HepG2 (cell line): ENCODE results near the gene ARAP3. TPM values are rescaled to one million over a fixed set of nuclear protein-coding genes. Genes with fewer than 3 reads are reported as not detected.

ENCODE experiments used
- ARID5B ChIP-seq: IDR thresholded peaks from 2 replicates; pipeline ENCODE4 v1.4.0; 2020; ENCODE audit warnings: mild to moderate bottlenecking, missing genetic modification reagents
- ARNT2 ChIP-seq: sonication (generic); formaldehyde crosslinking; IDR thresholded peaks from 2 replicates; pipeline ENCODE4 v1.8.0; 2022; ENCODE audit warnings: mild to moderate bottlenecking, low read depth, missing genetic modification reagents, moderate library complexity
- DMTF1 ChIP-seq: sonication (generic); formaldehyde crosslinking; IDR thresholded peaks from 2 replicates; pipeline ENCODE4 v1.4.0; 2020; ENCODE audit warnings: mild to moderate bottlenecking, missing genetic modification reagents
- FOSL1 ChIP-seq: sonication (generic); formaldehyde crosslinking; IDR thresholded peaks from 2 replicates; pipeline ENCODE4 v1.9.0; 2021; ENCODE audit warnings: missing genetic modification reagents, borderline replicate concordance
- GRHL1 ChIP-seq: sonication (generic); formaldehyde crosslinking; conservative IDR thresholded peaks from 2 replicates; pipeline ENCODE4 v1.8.0; 2022; ENCODE audit warnings: missing genetic modification reagents
- HDAC6 ChIP-seq: fragments of 200-600 bp; sonication (generic); IDR thresholded peaks from 2 replicates; pipeline ENCODE4 v1.7.0; 2017; ENCODE audit warnings: mild to moderate bottlenecking, antibody characterized with exemption, low read length, low read depth
- IRF1 ChIP-seq: sonication (generic); formaldehyde crosslinking; IDR thresholded peaks from 2 replicates; pipeline ENCODE4 v1.4.0; 2020; ENCODE audit warnings: low read depth, mild to moderate bottlenecking, missing genetic modification reagents
- PHB2 ChIP-seq: fragments of 450-650 bp; IDR thresholded peaks from 2 replicates; pipeline ENCODE4 v1.6.1; 2018; ENCODE audit not compliant: partially characterized antibody
- REXO4 ChIP-seq: sonication (generic); formaldehyde crosslinking; IDR thresholded peaks from 2 replicates; pipeline ENCODE4 v1.8.0; 2022; ENCODE audit warnings: missing genetic modification reagents, mild to moderate bottlenecking, borderline replicate concordance
- SKIL ChIP-seq: sonication (generic); formaldehyde crosslinking; IDR thresholded peaks from 2 replicates; pipeline ENCODE4 v1.8.0; 2022; ENCODE audit warnings: missing genetic modification reagents, mild to moderate bottlenecking, moderate library complexity, borderline replicate concordance
- SP2 ChIP-seq: sonication (generic); formaldehyde crosslinking; IDR thresholded peaks from 2 replicates; pipeline ENCODE4 v1.5.1; 2020; ENCODE audit warnings: mild to moderate bottlenecking, missing genetic modification reagents
- TFAP4 ChIP-seq: sonication (generic); IDR thresholded peaks from 2 replicates; pipeline ENCODE4 v1.6.1; 2016; ENCODE audit warnings: low read depth, borderline replicate concordance
- U2AF1 ChIP-seq: fragments of 200-400 bp; formaldehyde crosslinking; optimal IDR thresholded peaks from 2 replicates; pipeline ENCODE3; 2017; ENCODE audit warnings: mild to moderate bottlenecking, low read depth, low read length
- ZNF382 ChIP-seq: sonication (generic); formaldehyde crosslinking; IDR thresholded peaks from 2 replicates; pipeline ENCODE4 v1.5.0; 2020; ENCODE audit warnings: missing genetic modification reagents, mild to moderate bottlenecking, borderline replicate concordance
- ZNF543 ChIP-seq: sonication (generic); formaldehyde crosslinking; IDR thresholded peaks from 2 replicates; pipeline ENCODE4 v1.4.0; 2020; ENCODE audit warnings: mild to moderate bottlenecking, missing genetic modification reagents
- polyA plus RNA-seq, 8 experiments: library from polyadenylated mRNA; depleted of rRNA in 3 of 8; stranded (reverse) in 7 of 8; unstranded in 1 of 8; fragments of >200 nt; fragmentation: Illumina TruSeq in 4 of 8; extraction: Trizol in 4 of 8; gene quantifications; 2 replicates each; pipeline versions ENCODE4 v1.2.1 to v1.2.3, GENCODE V29; 2011 to 2016; ENCODE audit warnings: low read depth in 4 of 8, missing spikeins in 1 of 8, mixed read lengths in 1 of 8; ENCODE audit not compliant: insufficient read depth in 1 of 8
- total RNA-seq, 5 experiments: library from RNA; depleted of rRNA; stranded (reverse); fragments of >200 nt; fragmentation: Illumina TruSeq; extraction: Trizol; gene quantifications; 2 replicates each; pipeline ENCODE4 v1.2.3, GENCODE V29; 2016; ENCODE audit warnings: low read depth in 1 of 5

ARAP3 gene
- total and polyA plus RNA-seq, 2 of the 13 experiments (the other 11 are each of a cell fraction or from before 2014, with no cell fraction given) = 0.25 TPM; not detected in 1

- TF ChIP-seq HDAC6 (no peak), FOSL1 (CRISPR knock-in tag) (no peak), SKIL (CRISPR knock-in tag) (peak; percentile 57; the same call in 1 of the 2 replicates), GRHL1 (no peak), ZNF543 (CRISPR knock-in tag) (no peak), ARID5B (no peak), SP2 (CRISPR knock-in tag) (no peak), REXO4 (CRISPR knock-in tag) (no peak), ZNF382 (CRISPR knock-in tag) (no peak), TFAP4 (no peak), ARNT2 (no peak), DMTF1 (CRISPR knock-in tag) (no peak), PHB2 (no peak), U2AF1 (peak; percentile 26), IRF1 (CRISPR knock-in tag) (no peak; the same call in 1 of the 2 replicates)
These were observed 44.8 kb downstream of the ARAP3 start (continued) for GRCh38 chr5:141637123-141637766.
